Pancreas (tissue), 10 donors: ENCODE measurements around the gene MAPKAP1. TPM values are rescaled to one million over a fixed set of nuclear protein-coding genes. Genes with fewer than 3 reads are reported as not detected.

Experiments used
- ATAC-seq, 4 donors: fragments of 200-7000 bp; cut with Tn5 transposase; one replicate each; pipeline versions ENCODE4 v1.8.0 to v1.9.1; 2020; ENCODE audit warnings: mild to moderate bottlenecking in 4 of 4, moderate library complexity in 4 of 4
- DNase-seq, 6 donors: peaks; one replicate each; pipeline ENCODE4 v3.0.0-alpha.2; 2020
- FAIRE-seq: peaks from 2 replicates; lab custom pipeline; 2012; peaks lifted over from hg19 to GRCh38; lab: Jason Lieb, UNC
- H3K27ac ChIP-seq, 4 donors: fragments of 200-600 bp; sonication (generic); 1 replicate in 3 of 4; 2 replicates in 1 of 4; pipeline versions ENCODE4 v1.5.0 to v1.8.0; 2020
- H3K27me3 ChIP-seq, 4 donors: fragments of 200-600 bp; one replicate each; pipeline ENCODE4 v1.8.0; 2021
- H3K36me3 ChIP-seq, 3 donors: fragments of 200-600 bp; sonication (generic) in 1 of 3; one replicate each; pipeline versions ENCODE4 v1.5.0 to v1.8.0; 2020 to 2021
- H3K4me1 ChIP-seq, 3 donors: fragments of 200-600 bp; one replicate each; pipeline ENCODE4 v1.8.0; 2021
- H3K4me3 ChIP-seq, 4 donors: fragments of 200-600 bp; sonication (generic) in 2 of 4; one replicate each; pipeline versions ENCODE4 v1.5.0 to v1.8.0; 2020 to 2021
- H3K9me3 ChIP-seq, 4 donors: fragments of 200-600 bp; one replicate each; pipeline ENCODE4 v1.8.0; 2021
- WGBS, 2 donors: extraction: QIAGEN DNeasy Blood & Tissue Kit; methylation state at CpG; one replicate each; pipeline ENCODE4 v1.1.7; 2013; 5-methylcytosine and 5-hydroxymethylcytosine counted together
- intact Hi-C, 3 donors: fragments of 100-400 bp; cut with DNase I; formaldehyde crosslinking; loops; one replicate each; pipeline versions ENCODE4 v1.11.1 to v1.14.2; 2022
- polyA plus RNA-seq, 2 donors: library from polyadenylated mRNA; stranded (reverse); fragments of 200-250 nt; gene quantifications; one replicate each; pipeline ENCODE4 v1.2.3, GENCODE V29; 2013
- total RNA-seq, 6 donors: library from RNA; stranded (reverse); fragmentation: NEBNext Ultra II Directional in 4 of 6; extraction: Animal tissue kit (Norgen Biotek cat#: 25700) in 4 of 6; gene quantifications; one replicate each; pipeline versions ENCODE4 v1.2.1 to v1.2.4, GENCODE V29; 2021 to 2023
- TF ChIP-seq, protein P1 (sequence below), 4 donors: fragments of 200-600 bp; sonication (generic) in 3 of 4; IDR thresholded peaks; one replicate each; pipeline versions ENCODE4 v1.5.0 to v1.8.0; 2021; ENCODE audit warnings: antibody characterized with exemption in 4 of 4
- donor health status: healthy with polysubstance abuse.
- donor health status: DM: no; HTN: no; CAD: no; lungs with moderate emphysema.
- donor health status: DM: no; HTN: no; CAD: no.
- donor health status: control.
- donor health status: control.
- donor health status: Bipolar disorder and iron deficiency.
- donor health status: DM: yes; HTN: yes; CAD: no.
- donor health status: DM: no; HTN: no; CAD: no.
- donor health status: DM: no; HTN: no; CAD: no.
- donor health status: DM: yes; HTN: yes; CAD: no.

The MAPKAP1 gene
- total and polyA plus RNA-seq, 8 donors = 18.7 to 42.0 (median 30.4) TPM

DNA sequence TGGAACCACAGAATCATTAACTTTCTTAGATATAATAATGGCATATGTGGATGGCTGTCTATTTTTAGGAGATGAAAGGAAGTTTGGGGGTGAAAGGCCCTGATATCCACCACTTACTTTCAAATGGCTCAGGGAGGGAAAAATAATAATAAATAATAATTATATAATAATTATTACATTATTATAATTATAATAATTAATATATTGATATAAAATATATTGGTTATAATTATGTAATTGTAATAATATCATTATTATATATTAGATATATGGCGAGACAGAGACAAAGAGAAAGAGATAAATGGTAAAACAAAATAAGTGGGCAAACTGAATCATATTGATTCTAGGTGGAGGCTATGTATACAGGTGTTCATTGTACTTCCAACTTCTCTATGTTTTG, 308.8 kb downstream of the MAPKAP1 start:
- Histone ChIP-seq H3K9me3 (no peaks in the 10 kb centered on the region), H3K27me3 (no peaks in the 10 kb centered on the region), H3K4me3 (no peak overlapping the region), H3K4me1 (no peaks in the 10 kb centered on the region), H3K27ac (no peak overlapping the region), H3K36me3 (no peaks in the 10 kb centered on the region)
- WGBS, 2 donors = 86% methylated on average over 1 of the region's 1 CpG
- DNase-seq (no peak), ATAC-seq (no peak), FAIRE-seq (no peak)
- intact Hi-C loops = no loop called here
- TF ChIP-seq, protein P1, sequence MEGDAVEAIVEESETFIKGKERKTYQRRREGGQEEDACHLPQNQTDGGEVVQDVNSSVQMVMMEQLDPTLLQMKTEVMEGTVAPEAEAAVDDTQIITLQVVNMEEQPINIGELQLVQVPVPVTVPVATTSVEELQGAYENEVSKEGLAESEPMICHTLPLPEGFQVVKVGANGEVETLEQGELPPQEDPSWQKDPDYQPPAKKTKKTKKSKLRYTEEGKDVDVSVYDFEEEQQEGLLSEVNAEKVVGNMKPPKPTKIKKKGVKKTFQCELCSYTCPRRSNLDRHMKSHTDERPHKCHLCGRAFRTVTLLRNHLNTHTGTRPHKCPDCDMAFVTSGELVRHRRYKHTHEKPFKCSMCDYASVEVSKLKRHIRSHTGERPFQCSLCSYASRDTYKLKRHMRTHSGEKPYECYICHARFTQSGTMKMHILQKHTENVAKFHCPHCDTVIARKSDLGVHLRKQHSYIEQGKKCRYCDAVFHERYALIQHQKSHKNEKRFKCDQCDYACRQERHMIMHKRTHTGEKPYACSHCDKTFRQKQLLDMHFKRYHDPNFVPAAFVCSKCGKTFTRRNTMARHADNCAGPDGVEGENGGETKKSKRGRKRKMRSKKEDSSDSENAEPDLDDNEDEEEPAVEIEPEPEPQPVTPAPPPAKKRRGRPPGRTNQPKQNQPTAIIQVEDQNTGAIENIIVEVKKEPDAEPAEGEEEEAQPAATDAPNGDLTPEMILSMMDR (IDR thresholded peaks at IDR 0.05) = no peak

DNA sequence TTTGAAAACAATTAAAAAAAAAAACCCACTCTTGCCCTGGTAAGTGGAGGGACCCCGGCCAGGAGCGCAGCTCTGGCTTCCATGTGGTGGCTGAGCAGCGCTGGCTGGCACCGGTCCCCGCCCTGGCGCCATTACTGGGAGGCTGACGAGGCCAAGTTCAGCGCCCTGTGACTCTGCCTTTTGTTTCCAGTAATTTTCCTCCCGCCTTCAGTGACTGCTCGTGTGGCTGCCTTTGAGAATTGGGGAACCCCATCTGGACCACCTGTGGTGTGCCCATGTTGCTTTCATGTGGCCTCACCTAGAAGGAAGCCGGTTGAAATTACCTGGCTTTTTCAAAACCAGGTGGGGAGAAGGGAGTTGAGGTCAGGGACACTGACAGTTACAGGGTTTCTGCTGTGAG, 309.3 kb downstream of the MAPKAP1 start:
- intact Hi-C loops = no loop called here
- no peak for DNase-seq
- FAIRE-seq = no peak
- Histone ChIP-seq H3K27ac (no peak overlapping the region), H3K4me3 (no peak overlapping the region), H3K9me3 (no peaks in the 10 kb centered on the region), H3K36me3 (no peaks in the 10 kb centered on the region), H3K27me3 (no peaks in the 10 kb centered on the region), H3K4me1 (no peaks in the 10 kb centered on the region)
- 83 to 87% methylated on average over 11 of the region's 11 CpGs for WGBS, 2 donors
- ATAC-seq = no peak
- TF ChIP-seq, protein P1 (IDR thresholded peaks at IDR 0.05) = no peak

DNA sequence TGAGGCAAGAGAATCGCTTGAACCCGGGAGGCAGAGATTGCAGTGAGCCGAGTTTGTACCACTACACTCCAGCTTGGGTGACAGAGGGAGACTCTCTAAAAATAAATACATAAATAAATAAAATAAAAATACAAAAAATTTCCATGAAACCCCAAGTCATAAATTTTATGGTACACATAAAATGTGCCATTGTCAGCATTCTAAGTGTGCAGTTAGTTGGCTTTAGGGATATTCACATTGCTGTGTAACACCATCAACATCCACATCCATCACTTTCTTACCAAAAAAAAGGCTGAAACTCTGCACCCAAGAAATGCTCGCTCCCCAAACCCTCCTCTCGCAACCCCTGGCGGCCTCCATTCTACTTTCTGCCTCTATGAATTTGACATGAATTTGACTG, 310.2 kb downstream of the MAPKAP1 start:
- no peak overlapping the region for H3K27ac ChIP-seq
- H3K4me3 ChIP-seq = no peak overlapping the region
- 93 to 94% methylated on average over 6 of the region's 6 CpGs for WGBS, 2 donors
- H3K9me3 ChIP-seq = no peaks in the 10 kb centered on the region
- ATAC-seq (no peak), DNase-seq (no peak), FAIRE-seq (no peak)
- intact Hi-C loops = no loop called here
- no peaks in the 10 kb centered on the region for H3K36me3 ChIP-seq
- TF ChIP-seq, protein P1 (IDR thresholded peaks at IDR 0.05) = no peak
- no peaks in the 10 kb centered on the region for H3K4me1 ChIP-seq
- no peaks in the 10 kb centered on the region for H3K27me3 ChIP-seq

DNA sequence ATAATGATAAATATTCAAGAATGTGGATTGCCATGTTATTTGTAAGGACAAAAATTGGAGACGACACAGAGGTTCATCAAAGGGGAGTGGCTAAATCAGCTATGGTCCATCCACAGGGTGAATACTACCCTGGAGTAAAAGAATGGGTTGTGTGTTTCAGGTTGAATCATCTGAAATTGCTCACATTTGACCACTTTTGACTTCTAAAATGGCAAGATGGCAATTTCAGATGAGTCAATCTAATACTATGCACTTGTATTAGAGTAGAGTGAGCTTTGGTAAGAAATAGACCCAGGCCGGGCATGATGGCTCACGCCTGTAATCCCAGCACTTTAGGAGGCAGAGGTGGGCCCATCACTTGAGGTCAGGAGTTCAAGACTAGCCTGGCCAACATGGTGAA, 313.6 kb downstream of the MAPKAP1 start:
- TF ChIP-seq, protein P1 (IDR thresholded peaks at IDR 0.05) = no peak
- no peak overlapping the region for H3K4me3 ChIP-seq
- intact Hi-C loops = no loop called here
- no peak overlapping the region for H3K27ac ChIP-seq
- ATAC-seq (no peak), FAIRE-seq (no peak), DNase-seq (no peak)
- H3K9me3 ChIP-seq = no peaks in the 10 kb centered on the region
- 90% methylated on average over 3 of the region's 3 CpGs for WGBS, 2 donors
- no peaks in the 10 kb centered on the region for H3K27me3 ChIP-seq
- H3K36me3 ChIP-seq = no peaks in the 10 kb centered on the region
- no peaks in the 10 kb centered on the region for H3K4me1 ChIP-seq

DNA sequence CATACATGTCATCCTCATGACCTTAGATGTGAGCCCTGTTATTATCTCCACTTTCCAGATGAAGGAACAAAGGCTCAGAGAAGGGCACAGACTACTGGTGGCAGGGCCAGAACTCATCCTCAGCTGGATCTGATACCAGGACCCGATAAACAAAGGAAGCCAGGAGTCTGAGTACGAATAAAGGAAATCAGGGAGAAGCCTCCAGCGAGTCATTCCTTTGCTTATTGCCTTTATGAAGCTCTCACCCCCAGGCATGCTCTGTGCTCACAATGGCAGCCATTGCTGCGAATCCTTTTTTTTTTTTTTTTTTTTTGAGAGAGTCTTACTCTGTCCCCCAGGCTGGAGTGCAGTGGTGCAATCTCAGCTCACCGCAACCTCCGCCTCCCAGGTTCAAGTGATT, 315.3 kb downstream of the MAPKAP1 start:
- no peak overlapping the region for H3K4me3 ChIP-seq
- no peak overlapping the region for H3K27ac ChIP-seq
- FAIRE-seq (no peak), DNase-seq (no peak), ATAC-seq (no peak)
- H3K36me3 ChIP-seq = no peaks in the 10 kb centered on the region
- 92 to 94% methylated on average over 6 of the region's 6 CpGs for WGBS, 2 donors
- H3K9me3 ChIP-seq = no peaks in the 10 kb centered on the region
- intact Hi-C loops = no loop called here
- H3K4me1 ChIP-seq = no peaks in the 10 kb centered on the region
- H3K27me3 ChIP-seq = no peaks in the 10 kb centered on the region
- TF ChIP-seq, protein P1 (IDR thresholded peaks at IDR 0.05) = no peak
